Measurements from ENCODE around the gene ANKRD18A. TPM values are rescaled to one million over a fixed set of nuclear protein-coding genes. Genes with fewer than 3 reads are reported as not detected.

ANKRD18A gene
- total RNA-seq (under 1 TPM; under 0.01 to 0.28 (median 0.07) TPM), polyA plus RNA-seq (1 to 10 TPM in 1 of 3 donors, under 1 TPM in 2; under 0.01 to 1.4 (median 0.23) TPM)

DNA sequence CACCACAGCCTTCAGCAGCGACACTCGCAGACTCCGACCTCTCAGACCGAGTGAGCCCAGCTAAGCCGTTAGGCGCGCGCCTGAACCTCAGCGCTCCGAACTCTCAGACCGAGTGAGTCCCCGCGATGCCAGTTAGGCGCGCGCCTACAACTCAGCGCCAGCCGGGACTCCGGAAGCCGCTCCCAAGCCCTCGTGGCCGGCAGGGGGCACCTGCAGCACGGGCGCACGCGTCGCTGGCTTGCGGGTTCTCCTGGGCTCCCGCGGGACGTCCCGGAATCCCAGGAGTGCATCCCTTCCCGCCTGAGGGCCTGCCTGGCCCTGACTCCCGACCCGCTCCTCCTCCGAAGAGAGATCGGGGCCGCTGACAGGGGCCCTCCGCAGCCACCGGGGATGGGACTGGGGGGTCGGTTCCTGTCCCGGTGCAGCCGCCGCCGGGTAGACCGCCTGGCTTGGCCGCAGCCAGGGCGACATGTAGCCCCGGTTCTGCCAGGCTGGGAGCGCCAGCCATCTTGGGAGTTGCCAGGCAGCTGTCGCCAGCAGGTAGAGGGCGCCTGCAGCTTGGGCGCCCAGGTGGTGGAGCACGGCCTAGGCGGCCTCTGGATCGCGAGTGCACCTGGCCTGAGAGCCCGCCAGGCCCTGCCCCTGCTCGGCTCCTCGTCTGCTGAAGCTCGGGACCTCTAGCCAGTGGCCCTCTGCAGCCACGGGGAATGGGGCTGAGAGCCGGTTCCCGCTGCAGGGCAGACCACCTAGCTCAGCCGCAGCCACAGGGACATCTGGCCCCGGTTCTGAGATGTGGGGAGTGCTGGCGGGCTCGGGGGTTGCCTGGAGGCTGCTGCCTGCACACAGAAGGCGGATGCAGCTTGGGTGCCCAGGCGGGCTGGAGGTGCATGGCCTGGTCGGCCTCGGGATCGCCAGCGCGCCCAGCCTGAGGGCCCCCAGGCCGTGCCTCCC lies at the start of gene ANKRD18A:
Gene ANKRD18A (minus strand): TSS at position 114 of the 951 bp plus-strand sequence. CDS start 311 bp downstream, outside the sequence.
- peaks cover 0 to 6% (median 0%) of the 10 kb centered on the region in 4 donors for H3K9me3 ChIP-seq
- TF ChIP-seq EP300 (IDR thresholded peaks at IDR 0.05) (no peak), POLR2A (IDR thresholded peaks at IDR 0.05) (no peak), POLR2AphosphoS5 (IDR thresholded peaks at IDR 0.05) (no peak)
- TF ChIP-seq, protein P1, sequence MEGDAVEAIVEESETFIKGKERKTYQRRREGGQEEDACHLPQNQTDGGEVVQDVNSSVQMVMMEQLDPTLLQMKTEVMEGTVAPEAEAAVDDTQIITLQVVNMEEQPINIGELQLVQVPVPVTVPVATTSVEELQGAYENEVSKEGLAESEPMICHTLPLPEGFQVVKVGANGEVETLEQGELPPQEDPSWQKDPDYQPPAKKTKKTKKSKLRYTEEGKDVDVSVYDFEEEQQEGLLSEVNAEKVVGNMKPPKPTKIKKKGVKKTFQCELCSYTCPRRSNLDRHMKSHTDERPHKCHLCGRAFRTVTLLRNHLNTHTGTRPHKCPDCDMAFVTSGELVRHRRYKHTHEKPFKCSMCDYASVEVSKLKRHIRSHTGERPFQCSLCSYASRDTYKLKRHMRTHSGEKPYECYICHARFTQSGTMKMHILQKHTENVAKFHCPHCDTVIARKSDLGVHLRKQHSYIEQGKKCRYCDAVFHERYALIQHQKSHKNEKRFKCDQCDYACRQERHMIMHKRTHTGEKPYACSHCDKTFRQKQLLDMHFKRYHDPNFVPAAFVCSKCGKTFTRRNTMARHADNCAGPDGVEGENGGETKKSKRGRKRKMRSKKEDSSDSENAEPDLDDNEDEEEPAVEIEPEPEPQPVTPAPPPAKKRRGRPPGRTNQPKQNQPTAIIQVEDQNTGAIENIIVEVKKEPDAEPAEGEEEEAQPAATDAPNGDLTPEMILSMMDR (IDR thresholded peaks at IDR 0.05): peak in 2 of 4 experiments; percentile 37 to 57
- peak; percentile 72 for DNase-seq
- intact Hi-C loops (cut with DNase I): no loop called here
- peak within 1 kb of the TSS in 3 of 4 donors; percentile 9 to 45 (median 18) for H3K27ac ChIP-seq
- H3K36me3 ChIP-seq: no peaks in the 10 kb centered on the region
- peaks cover 25 to 86% (median 49%) of the 10 kb centered on the region in 3 donors for H3K27me3 ChIP-seq
- peaks cover 0 to 31% (median 27%) of the 10 kb centered on the region in 4 donors for H3K4me1 ChIP-seq
- 0 to 1% methylated on average over 76 of the region's 76 CpGs for WGBS, 2 donors
- H3K4me3 ChIP-seq: peak within 1 kb of the TSS; percentile 23 to 51 (median 42)

DNA sequence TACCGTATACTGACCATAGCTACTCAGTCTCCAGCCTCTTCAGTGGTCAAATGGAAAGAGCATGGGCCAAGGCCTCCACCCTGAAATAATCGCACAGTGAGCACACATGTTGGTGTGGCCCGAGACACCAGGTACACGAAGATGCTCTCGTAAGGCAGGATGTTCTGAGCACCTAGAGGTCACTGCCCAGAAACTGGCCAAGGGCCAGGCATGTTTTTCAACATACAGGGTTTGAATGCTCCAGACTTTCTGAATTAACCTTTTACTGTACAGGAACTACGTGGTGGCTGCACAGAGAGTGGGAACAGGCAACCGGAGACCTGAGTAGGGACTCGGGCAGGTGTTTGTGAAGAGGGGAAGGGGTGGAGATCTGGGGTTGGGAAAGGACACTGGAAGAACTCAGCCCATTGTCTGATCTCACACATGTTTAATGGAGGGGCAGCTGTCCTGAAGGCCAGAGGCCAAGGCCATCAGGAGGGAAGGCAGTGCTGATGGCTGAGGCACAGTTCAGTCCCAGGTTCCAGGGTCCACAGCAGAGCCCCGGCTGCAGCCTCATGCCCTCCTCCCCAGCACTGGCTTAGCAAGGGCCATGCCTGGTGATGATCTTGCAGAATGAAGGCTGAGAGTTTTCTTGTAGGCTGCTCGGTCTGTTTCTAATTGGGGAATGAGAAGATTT lies 48.5 kb upstream of the ANKRD18A start:
- Histone ChIP-seq H3K36me3 (no peaks in the 10 kb centered on the region), H3K4me1 (peaks cover 0 to 6% (median 2%) of the 10 kb centered on the region in 4 donors), H3K9me3 (no peaks in the 10 kb centered on the region), H3K27me3 (no peaks in the 10 kb centered on the region), H3K27ac (no peak overlapping the region), H3K4me3 (no peak overlapping the region)
- 90 to 91% methylated on average over 10 of the region's 10 CpGs for WGBS, 2 donors
- TF ChIP-seq POLR2AphosphoS5 (IDR thresholded peaks at IDR 0.05): no peak
- no peak for TF ChIP-seq EP300 (IDR thresholded peaks at IDR 0.05)
- TF ChIP-seq, protein P1 (IDR thresholded peaks at IDR 0.05): no peak
- TF ChIP-seq POLR2A (IDR thresholded peaks at IDR 0.05): no peak
- intact Hi-C loops (cut with DNase I): no loop called here
- DNase-seq: no peak

DNA sequence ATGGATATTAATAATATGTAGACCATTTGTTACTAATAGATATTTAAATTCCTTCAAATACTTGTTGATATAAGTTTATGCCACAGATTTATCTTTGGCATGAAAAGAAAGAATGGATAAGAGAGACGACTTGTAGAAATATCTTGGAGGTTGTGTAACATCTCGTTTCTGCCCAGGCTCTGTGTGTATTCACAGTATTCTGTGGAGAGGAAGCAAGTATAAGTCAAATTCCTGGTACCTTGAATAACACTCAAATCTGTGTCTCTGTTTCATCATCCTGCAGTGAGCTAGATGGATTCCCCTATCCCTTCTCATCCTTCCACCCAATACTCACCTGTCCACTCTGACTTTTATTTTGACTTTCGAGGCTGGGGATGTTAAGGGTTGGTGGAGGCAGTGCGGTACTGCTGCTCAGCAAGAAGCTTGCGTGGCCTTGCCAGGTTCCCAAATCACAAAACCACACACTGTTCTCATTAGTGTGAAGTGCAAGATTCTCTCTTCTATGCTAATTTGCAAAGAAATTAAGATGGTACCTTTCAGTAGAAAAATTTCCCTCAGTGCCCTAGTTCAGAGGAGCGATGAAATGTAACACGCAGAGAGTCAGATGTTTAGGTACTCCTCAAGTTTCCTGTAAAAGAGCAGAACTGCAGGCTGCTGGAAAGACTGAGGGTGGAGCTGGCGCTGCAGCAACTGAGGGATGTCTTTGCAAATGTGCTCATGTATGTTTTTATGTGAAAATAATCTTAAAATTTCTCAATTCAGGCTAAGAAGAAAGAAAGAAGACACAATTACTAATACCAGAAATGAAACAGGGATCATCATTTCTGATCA lies 42.6 kb upstream of the ANKRD18A start:
- no peaks in the 10 kb centered on the region for H3K36me3 ChIP-seq
- H3K27me3 ChIP-seq: no peaks in the 10 kb centered on the region
- H3K27ac ChIP-seq: no peak overlapping the region
- H3K9me3 ChIP-seq: no peaks in the 10 kb centered on the region
- no peak for DNase-seq
- H3K4me3 ChIP-seq: no peak overlapping the region
- TF ChIP-seq POLR2A (IDR thresholded peaks at IDR 0.05) (no peak), EP300 (IDR thresholded peaks at IDR 0.05) (no peak), POLR2AphosphoS5 (IDR thresholded peaks at IDR 0.05) (no peak)
- TF ChIP-seq, protein P1 (IDR thresholded peaks at IDR 0.05): no peak
- intact Hi-C loops (cut with DNase I): no loop called here
- H3K4me1 ChIP-seq: no peaks in the 10 kb centered on the region
- 70 to 81% methylated on average over 8 of the region's 8 CpGs for WGBS, 2 donors

DNA sequence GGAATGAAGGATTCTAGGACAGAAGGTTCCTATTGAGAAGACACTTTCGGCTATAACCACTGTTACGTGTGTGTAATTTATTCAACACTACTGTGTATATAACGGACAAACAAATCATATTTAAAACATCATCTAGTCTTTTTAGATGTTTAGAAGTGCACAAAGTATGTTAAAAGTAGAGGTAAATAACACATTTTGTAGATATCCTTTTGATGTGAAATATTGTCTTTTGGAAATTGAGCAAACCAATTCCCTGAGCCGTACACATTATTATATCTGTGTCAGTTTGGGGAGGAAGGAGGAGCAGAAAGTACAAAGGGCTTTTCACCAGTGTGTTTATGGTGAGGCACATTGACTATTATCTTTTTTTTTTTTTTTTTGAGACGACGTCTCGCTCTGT lies 39.1 kb upstream of the ANKRD18A start:
- Histone ChIP-seq H3K4me3 (no peak overlapping the region), H3K9me3 (no peaks in the 10 kb centered on the region), H3K27ac (no peak overlapping the region), H3K36me3 (no peaks in the 10 kb centered on the region), H3K27me3 (no peaks in the 10 kb centered on the region), H3K4me1 (no peaks in the 10 kb centered on the region)
- 83 to 92% methylated on average over 7 of the region's 7 CpGs for WGBS, 2 donors
- intact Hi-C loops (cut with DNase I): no loop called here
- TF ChIP-seq EP300 (IDR thresholded peaks at IDR 0.05) (no peak), POLR2AphosphoS5 (IDR thresholded peaks at IDR 0.05) (no peak), POLR2A (IDR thresholded peaks at IDR 0.05) (no peak)
- TF ChIP-seq, protein P1 (IDR thresholded peaks at IDR 0.05): no peak
- DNase-seq: no peak
